ENCODE data around the gene ZNF549.
"Not testable (repeated sequence)": the region's sequence is repeated elsewhere in the genome, so short reads cannot be mapped to it uniquely, and the experiment has no call there.

DNA sequence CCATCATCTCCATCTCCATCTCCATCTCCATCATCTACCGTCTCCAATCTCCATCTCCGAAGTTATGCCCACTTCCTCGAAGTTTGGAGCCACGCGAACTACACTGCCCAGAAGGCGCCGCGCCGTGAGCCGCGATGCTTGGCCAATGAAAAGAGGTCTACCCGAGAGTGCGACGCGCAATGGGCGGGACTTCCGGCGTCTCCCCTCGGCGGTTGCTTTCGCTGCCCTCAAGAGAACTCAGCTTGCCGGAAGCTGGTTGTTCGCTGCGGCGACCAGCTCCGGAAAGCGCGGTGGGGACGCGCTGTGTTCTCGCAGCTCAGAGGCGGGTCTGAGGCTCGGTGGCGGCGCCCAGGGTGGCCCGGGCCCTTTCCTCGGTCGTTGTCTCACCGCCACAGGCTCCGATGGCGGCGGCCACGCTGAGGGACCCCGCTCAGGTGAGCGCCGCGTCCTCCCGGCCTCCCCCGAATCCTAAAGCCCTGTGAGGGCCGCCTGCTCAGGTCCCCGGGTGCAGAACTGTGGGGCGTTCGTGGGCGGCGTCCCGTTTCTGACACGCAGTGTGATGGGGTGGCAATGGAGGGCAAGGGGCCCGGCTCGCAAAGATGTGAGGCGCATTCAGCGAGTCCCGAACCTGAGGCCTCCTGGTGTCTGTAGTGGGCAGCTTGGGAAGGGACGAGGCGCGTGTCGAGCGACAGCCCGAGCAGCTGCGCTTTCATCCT, 27.3 kb upstream of the ZNF549 start, which contains the start of gene ZNF773:
- TF ChIP-seq, protein P1, sequence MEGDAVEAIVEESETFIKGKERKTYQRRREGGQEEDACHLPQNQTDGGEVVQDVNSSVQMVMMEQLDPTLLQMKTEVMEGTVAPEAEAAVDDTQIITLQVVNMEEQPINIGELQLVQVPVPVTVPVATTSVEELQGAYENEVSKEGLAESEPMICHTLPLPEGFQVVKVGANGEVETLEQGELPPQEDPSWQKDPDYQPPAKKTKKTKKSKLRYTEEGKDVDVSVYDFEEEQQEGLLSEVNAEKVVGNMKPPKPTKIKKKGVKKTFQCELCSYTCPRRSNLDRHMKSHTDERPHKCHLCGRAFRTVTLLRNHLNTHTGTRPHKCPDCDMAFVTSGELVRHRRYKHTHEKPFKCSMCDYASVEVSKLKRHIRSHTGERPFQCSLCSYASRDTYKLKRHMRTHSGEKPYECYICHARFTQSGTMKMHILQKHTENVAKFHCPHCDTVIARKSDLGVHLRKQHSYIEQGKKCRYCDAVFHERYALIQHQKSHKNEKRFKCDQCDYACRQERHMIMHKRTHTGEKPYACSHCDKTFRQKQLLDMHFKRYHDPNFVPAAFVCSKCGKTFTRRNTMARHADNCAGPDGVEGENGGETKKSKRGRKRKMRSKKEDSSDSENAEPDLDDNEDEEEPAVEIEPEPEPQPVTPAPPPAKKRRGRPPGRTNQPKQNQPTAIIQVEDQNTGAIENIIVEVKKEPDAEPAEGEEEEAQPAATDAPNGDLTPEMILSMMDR (IDR thresholded peaks at IDR 0.05), result peak in 1 of 3 experiments; percentile 12
- not testable (repeated sequence) for TF ChIP-seq EP300 (IDR thresholded peaks at IDR 0.05)
- TF ChIP-seq POLR2A (IDR thresholded peaks at IDR 0.05; ENCODE audit: low read depth) (peak; percentile 55), POLR2AphosphoS5 (IDR thresholded peaks at IDR 0.05) (peak; percentile 92)
